Measurements from ENCODE around the gene KDM2B.

The KDM2B gene

DNA sequence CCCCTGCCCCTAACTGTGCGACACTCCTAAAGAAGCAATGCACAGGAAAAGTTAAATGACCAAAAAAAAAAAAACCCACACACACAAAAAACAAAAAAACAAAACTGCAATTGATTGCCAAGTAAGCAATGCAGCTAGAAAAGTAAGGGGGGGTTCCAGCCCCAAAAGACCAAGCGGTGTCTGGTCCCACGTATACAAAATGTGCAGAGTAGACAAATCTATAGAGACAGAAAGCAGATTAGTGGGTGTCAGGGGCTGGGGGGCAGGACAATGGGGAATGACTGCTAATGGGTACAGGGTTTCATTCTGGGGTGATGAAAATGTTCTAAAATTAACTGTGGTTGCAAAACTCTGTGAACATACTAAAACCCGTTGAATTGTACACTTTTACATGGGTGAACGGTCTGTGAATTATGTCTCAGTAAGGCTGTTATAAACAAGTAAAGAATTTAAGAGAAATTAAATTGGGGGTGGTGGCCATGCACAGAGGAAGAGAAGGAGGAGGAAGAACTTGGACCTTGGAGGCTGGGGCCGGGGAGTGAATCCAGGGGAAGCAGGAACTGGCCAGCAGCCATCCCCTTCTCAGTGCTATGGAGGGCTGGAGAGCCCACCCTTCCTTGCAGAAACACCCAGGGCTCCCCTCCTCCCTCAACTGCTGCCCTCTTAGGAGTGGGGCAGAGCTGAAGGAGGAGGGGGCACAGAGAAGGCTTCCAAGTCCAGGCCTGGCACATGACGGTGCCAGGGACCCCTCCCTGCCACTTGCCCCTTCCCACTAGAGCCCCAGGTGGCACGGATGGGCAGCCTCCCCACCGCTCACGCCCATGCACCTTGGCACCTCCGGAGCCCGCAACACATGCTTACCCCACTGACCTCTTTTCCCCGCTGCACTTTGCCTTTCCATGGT is 45.4 kb downstream of the KDM2B start:
- Mint-ChIP-seq H3K4me1 (ENCODE audit: low read depth) (peaks cover 33% of the 10 kb centered on the region), H3K27me3 (ENCODE audit: low read depth) (no peaks in the 10 kb centered on the region), H3K4me3 (no peak overlapping the region), H3K27ac (no peak overlapping the region), H3K9me3 (no peaks in the 10 kb centered on the region), H3K36me3 (ENCODE audit: low read depth) (peaks cover 24% of the 10 kb centered on the region)
- DNase-seq (ENCODE audit: low spot score), result no peak

DNA sequence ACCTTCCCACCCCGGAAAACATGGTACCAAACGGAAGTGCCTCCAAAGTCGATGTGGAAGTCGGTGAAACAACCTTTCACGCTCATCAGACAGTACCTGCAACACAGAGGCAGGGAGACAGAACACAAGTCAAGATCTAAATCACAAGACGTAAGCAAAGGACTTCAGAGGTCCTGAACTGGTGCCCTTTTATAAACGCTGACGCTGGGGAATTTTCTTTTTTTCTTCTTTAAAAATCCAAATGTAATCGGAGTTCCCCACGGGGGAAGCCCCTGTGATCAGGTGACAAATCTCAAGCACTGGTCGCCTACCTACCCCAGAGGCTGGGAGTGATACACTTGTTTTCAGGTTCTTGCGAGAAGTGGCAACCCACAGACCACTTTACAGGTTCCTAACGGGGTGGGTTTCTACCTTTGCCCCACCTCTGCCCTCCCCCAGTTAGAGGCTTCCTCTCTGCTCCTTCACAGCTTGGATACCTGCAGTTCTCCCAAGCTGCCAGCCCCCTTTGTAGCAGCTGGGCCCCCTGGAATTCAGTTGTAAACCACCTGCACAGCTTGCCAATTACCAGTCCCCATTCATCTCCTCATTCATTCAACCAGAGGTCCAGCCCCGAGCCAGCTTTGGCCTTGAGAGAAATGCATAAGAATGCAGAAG is 46.2 kb downstream of the KDM2B start:
- Mint-ChIP-seq H3K27ac (no peak overlapping the region), H3K27me3 (ENCODE audit: low read depth) (no peaks in the 10 kb centered on the region), H3K36me3 (ENCODE audit: low read depth) (peaks cover 24% of the 10 kb centered on the region), H3K9me3 (no peaks in the 10 kb centered on the region), H3K4me1 (ENCODE audit: low read depth) (peaks cover 33% of the 10 kb centered on the region), H3K4me3 (no peak overlapping the region)
- peak; percentile 45 for DNase-seq (ENCODE audit: low spot score)

DNA sequence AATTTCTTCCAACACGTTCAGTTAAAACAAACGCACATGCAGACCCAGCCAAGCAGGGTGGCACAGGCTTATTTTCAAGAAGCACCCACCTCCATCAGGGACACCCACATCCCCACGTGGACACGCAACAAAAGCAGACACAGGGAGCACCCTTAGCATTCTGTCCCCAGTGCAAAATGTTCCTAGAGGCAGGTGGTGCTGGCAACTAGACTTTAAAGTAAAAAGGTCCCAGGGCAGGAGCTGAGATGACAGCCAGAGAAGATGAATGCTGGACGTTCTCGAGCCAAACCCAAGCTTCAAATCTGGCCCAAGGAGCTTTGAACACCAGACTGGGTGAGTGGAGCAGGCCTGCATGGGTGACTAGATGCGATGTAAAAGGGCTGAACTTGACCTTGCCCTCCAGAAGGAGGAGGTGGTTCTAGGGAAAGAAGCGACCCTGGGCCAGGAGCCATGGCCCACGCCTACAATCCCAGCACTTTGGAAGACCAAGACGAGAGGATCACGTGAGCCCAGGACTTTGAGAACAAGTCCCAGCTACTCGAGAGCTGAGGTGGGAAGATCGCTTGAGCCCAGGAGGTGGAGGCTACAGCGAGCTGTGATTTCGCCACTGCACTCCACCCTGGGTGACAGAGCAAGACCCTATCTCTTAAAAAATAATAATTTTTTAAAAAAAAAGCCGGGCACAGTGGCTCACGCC is 47.3 kb downstream of the KDM2B start:
- Mint-ChIP-seq H3K27ac (no peak overlapping the region), H3K9me3 (no peaks in the 10 kb centered on the region)
- DNase-seq (ENCODE audit: low spot score), result no peak

DNA sequence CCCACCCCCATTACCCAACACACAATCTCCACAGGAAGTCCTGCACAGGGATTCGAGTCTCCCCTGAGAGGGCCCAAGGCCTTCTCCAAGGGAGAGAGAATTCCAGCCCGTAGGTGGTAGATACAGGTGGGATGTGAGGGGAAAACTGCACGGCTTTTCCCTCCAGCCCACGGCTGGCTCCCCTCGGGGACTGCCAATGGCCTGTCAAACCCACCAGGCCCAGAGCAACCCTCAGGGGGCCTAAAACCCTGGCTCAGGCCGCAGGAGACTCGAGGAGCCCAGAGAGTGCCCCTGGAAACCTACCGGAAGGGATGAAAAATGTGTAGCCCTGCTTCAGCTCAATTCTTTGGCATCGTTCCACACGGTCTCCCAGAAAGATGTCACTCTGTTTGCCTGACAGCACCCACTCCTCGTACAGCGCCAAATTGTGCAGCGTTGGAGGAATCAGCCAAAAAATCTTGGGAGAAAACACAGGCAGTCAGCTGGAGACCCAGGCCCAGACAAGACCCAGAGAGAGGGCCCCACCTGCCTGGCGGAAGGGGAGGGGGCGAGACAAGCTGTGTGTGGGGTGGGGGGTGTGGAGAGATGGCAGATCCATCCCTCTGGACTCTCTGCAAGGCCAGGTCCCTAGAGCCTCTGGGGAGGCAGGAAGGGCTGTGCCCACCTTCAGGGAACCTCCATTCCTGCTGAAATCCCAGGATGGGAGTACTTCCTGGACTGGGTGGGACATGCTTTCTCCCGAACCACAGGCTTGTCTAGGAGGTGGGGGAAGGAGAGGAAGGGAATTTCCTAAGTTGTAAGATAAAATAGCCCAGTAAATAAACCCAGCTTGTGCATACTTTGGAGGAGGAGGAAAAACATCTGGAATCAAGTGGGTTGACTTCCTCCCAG is 48.1 kb downstream of the KDM2B start:
- no peak for DNase-seq (ENCODE audit: low spot score)
- H3K27ac Mint-ChIP-seq, result no peak overlapping the region
- no peak overlapping the region for H3K4me3 Mint-ChIP-seq
- H3K4me1 Mint-ChIP-seq (ENCODE audit: low read depth), result peaks cover 34% of the 10 kb centered on the region
- H3K9me3 Mint-ChIP-seq, result no peaks in the 10 kb centered on the region
- peaks cover 27% of the 10 kb centered on the region for H3K36me3 Mint-ChIP-seq (ENCODE audit: low read depth)
- H3K27me3 Mint-ChIP-seq (ENCODE audit: low read depth), result no peaks in the 10 kb centered on the region

More for the DNA sequence above, 47.3 kb downstream of the KDM2B start:
- peaks cover 27% of the 10 kb centered on the region for H3K36me3 Mint-ChIP-seq (ENCODE audit: low read depth)
- H3K27me3 Mint-ChIP-seq (ENCODE audit: low read depth), result no peaks in the 10 kb centered on the region
- H3K4me3 Mint-ChIP-seq, result no peak overlapping the region
- H3K4me1 Mint-ChIP-seq (ENCODE audit: low read depth), result peaks cover 38% of the 10 kb centered on the region

DNA sequence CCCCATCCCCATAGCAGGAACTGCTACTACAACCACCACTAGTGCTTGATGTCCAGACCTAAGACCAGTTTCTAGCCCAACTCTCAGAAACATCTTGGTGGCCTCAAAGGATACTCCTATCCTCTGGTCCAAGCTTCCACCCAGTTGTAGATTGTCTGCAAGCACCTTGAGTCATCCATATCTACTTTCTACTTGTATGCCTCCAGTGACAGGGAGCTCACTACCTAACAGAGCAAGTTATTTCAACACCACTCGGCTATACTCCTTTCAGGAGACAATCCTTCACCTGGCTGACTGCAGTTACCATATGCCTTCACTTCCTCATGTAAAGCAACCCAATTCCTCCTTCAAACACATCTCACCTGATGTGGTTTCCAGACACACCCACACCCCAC is 49.5 kb downstream of the KDM2B start:
- Mint-ChIP-seq H3K4me3 (peak overlapping the region; percentile 1), H3K4me1 (ENCODE audit: low read depth) (peaks cover 28% of the 10 kb centered on the region), H3K27me3 (ENCODE audit: low read depth) (no peaks in the 10 kb centered on the region), H3K36me3 (ENCODE audit: low read depth) (peaks cover 27% of the 10 kb centered on the region), H3K9me3 (no peaks in the 10 kb centered on the region), H3K27ac (peak overlapping the region; percentile 85)
- DNase-seq (ENCODE audit: low spot score), result no peak

DNA sequence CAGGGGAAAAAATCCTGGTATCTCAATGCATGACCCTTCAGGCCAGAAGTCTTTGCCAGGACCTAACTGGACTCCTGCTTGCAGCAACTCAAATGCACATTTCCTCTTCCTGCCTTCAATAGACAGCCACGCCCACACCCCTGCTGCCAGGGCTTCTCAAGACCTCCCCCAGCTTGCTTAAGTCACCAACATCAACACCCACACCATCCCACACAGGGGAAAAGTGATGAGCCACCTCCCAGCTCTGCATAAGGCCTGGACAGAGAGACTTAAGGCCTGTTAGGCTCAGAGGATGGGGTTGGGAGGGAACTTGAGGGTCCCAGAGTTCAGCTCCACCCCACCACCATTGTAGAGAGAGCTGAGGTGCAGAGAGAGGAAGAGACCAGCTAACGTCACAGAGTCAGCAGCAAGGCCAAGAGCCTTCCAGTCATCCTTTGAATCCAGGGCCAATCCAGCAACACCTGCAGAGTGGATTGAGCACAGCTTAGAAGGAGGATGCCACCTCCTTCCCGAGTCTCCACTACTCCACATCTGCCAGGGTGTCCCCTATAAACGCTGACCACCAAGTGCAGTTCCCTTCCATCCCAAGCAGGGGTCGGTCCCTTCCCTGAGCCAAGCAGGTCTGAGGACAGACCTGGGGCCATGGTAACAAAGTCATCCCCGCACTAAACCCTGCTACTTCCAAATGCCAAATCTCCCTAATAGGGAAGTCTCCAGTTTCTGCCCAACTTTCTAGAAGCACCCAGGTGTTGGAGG is 50.0 kb downstream of the KDM2B start:
- H3K4me3 Mint-ChIP-seq, result peak overlapping the region; percentile 55
- peaks cover 27% of the 10 kb centered on the region for H3K36me3 Mint-ChIP-seq (ENCODE audit: low read depth)
- peak overlapping the region; percentile 85 for H3K27ac Mint-ChIP-seq
- DNase-seq (ENCODE audit: low spot score), result peak; percentile 65
- H3K4me1 Mint-ChIP-seq (ENCODE audit: low read depth), result peaks cover 28% of the 10 kb centered on the region
- H3K9me3 Mint-ChIP-seq, result no peaks in the 10 kb centered on the region
- H3K27me3 Mint-ChIP-seq (ENCODE audit: low read depth), result no peaks in the 10 kb centered on the region

DNA sequence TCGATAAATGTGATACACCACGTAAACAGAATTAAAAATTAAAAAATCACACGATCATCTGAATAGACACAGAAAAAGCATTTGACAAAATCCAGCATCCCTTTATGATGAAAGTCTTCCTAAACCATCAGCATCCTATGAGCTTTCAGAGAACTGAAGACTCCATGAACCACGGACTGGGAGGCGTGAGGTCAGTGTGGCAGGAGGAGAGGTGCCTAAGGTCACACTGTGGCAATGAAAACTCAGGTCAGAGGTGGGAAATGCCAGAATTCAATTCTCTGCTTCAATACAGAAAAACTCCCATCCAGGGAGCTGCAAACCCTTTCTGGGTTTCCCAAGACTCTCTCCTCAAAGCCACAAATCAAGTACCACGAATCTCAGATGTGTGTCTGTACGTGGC is 51.6 kb downstream of the KDM2B start:
- H3K27ac Mint-ChIP-seq, result no peak overlapping the region
- peaks cover 20% of the 10 kb centered on the region for H3K4me1 Mint-ChIP-seq (ENCODE audit: low read depth)
- H3K27me3 Mint-ChIP-seq (ENCODE audit: low read depth), result no peaks in the 10 kb centered on the region
- no peak overlapping the region for H3K4me3 Mint-ChIP-seq
- no peaks in the 10 kb centered on the region for H3K9me3 Mint-ChIP-seq
- DNase-seq (ENCODE audit: low spot score), result no peak
- peaks cover 21% of the 10 kb centered on the region for H3K36me3 Mint-ChIP-seq (ENCODE audit: low read depth)

DNA sequence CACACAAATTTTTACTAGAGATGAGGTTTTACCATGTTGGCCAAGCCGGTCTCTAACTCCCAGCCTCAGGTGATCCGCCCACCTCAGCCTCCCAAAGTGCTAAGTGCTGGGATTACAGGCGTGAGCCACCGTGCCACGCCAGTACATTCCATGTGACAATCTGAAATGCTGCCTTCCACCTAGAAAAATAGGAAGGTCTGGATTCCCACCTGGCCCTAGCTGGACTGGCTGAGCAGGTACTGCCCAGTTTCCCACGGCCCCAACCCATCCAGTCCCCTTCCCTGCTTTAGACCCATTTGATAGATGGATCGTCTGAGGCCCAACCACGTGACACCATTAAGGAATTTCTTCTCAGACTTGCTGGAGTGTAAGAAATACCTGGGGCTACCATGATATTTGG is 55.4 kb downstream of the KDM2B start:
- no peaks in the 10 kb centered on the region for H3K9me3 Mint-ChIP-seq
- no peak for DNase-seq (ENCODE audit: low spot score)
- peaks cover 11% of the 10 kb centered on the region for H3K4me1 Mint-ChIP-seq (ENCODE audit: low read depth)

DNA sequence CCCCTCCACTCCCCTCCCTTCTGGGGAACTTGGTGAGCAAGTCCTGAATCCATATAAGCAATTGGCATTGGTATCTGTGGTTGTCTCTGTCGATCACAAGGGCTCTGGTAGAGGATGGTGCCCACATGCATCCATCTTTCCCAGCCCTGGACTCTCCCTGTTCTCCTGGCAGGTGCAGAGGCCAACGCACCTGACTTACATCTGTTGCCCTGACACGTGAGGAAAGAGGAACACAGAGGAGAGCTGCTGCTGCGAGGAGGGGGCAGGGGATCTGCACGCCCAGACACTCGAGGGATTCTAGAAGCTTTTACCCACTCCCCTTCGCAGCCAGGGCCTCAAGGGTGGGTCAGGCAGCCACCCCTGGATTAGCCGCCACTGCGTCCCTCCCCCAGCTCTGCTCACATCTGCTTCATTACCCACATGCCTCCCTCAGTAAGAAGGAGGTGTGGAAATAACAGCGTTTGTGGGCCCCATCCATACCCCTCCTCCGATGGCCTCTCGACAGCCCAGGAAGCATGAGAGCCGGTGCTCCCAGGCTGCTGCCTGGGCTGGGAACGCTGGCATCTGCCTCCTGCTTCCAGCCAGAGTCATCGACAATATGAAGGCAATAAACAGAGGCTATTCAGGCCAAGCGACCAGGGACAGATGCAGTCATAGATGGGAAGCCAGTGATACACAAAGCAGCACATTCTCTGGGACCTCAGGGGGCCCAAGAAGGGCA is 56.5 kb downstream of the KDM2B start:
- Mint-ChIP-seq H3K27ac (no peak overlapping the region), H3K4me1 (ENCODE audit: low read depth) (peaks cover 9% of the 10 kb centered on the region), H3K36me3 (ENCODE audit: low read depth) (peaks cover 5% of the 10 kb centered on the region), H3K4me3 (no peak overlapping the region), H3K9me3 (no peaks in the 10 kb centered on the region), H3K27me3 (ENCODE audit: low read depth) (no peaks in the 10 kb centered on the region)
- no peak for DNase-seq (ENCODE audit: low spot score)

More for the DNA sequence above, 55.4 kb downstream of the KDM2B start:
- no peaks in the 10 kb centered on the region for H3K27me3 Mint-ChIP-seq (ENCODE audit: low read depth)
- no peak overlapping the region for H3K4me3 Mint-ChIP-seq
- no peak overlapping the region for H3K27ac Mint-ChIP-seq
- H3K36me3 Mint-ChIP-seq (ENCODE audit: low read depth), result peaks cover 5% of the 10 kb centered on the region

DNA sequence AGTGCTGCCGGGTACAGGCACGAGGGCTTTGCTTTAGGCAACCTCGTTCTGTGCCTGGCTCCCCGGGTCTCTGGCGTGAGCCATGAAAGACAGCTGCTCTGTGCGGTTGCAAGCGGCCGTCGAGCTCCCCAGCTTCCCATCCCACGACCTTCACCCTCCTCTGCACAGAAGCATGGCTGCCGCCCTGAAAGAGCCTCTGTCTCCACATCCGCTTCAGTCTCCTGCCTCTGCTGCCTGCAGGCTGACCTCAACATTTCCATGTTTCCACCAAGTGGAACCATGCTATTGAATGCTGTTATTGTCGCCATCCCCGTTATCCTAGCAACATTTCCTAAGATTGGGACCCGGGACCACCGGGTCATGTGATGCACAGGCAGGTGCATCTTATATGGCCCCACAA is 57.1 kb downstream of the KDM2B start:
- Mint-ChIP-seq H3K27ac (no peak overlapping the region), H3K27me3 (ENCODE audit: low read depth) (no peaks in the 10 kb centered on the region), H3K9me3 (no peaks in the 10 kb centered on the region), H3K4me1 (ENCODE audit: low read depth) (peaks cover 3% of the 10 kb centered on the region), H3K4me3 (no peak overlapping the region), H3K36me3 (ENCODE audit: low read depth) (peaks cover 8% of the 10 kb centered on the region)
- no peak for DNase-seq (ENCODE audit: low spot score)

DNA sequence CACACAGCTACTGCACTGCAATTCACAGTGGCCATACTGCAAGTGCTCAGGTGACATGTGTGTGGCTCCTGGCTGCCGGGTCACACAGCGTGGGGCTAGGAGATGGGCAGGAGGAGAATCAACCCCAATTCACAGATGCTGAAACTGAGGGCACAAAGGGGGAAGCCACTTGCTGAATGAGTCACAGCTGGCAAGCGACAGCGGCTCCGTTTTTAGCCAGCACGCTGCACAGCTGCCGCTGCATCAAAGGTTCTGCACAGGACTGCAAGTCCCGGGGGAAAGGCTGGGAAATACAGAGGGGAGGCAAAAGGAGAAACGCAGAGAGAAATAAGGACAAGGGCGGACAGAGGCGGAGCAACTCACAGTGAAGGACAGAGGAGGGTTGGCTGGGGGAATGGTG is 57.9 kb downstream of the KDM2B start:
- no peak overlapping the region for H3K4me3 Mint-ChIP-seq
- H3K27me3 Mint-ChIP-seq (ENCODE audit: low read depth), result no peaks in the 10 kb centered on the region
- H3K4me1 Mint-ChIP-seq (ENCODE audit: low read depth), result peaks cover 3% of the 10 kb centered on the region
- DNase-seq (ENCODE audit: low spot score), result no peak
- peaks cover 7% of the 10 kb centered on the region for H3K36me3 Mint-ChIP-seq (ENCODE audit: low read depth)
- H3K27ac Mint-ChIP-seq, result no peak overlapping the region
- H3K9me3 Mint-ChIP-seq, result no peaks in the 10 kb centered on the region

DNA sequence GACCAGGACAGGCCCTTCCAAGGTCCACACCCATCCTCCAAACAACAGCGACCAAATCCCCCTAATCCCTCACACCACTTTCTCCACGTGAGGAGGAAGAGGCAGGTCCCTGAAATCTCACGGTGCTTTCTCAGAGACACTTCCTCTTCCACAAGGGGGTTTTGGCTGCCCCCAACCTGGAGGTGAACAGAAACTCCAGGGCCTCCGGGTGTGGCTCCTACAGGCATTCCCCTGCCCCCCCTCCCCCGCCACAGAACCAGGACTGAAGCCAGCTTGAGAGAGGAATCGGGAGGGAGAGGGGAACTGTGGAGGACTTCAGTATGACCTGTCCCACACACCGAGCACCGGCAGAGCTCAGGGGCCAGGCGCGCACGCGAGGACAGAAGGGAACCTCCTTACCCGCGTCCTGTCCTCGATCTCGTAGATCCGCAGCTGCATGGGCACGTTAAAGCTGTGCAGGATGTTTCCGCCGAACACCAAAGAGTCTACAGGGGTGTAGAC is 60.2 kb downstream of the KDM2B start:
- Mint-ChIP-seq H3K4me1 (ENCODE audit: low read depth) (peaks cover 3% of the 10 kb centered on the region), H3K27me3 (ENCODE audit: low read depth) (no peaks in the 10 kb centered on the region), H3K4me3 (no peak overlapping the region), H3K9me3 (no peaks in the 10 kb centered on the region), H3K36me3 (ENCODE audit: low read depth) (peaks cover 13% of the 10 kb centered on the region), H3K27ac (no peak overlapping the region)
- no peak for DNase-seq (ENCODE audit: low spot score)

Measured in T-helper 2 cell treated with Interferon-gamma antibody and Interleukin-4, amounts not matched to agents 5 μg/mL and 100 μg/mL, for 36 hours (primary cell).